MM.1S (cell line): ENCODE measurements around the gene CD34.
"Not testable (repeated sequence)": the region's sequence is repeated elsewhere in the genome, so short reads cannot be mapped to it uniquely, and the experiment has no call there.

ENCODE experiments used
- CTCF ChIP-seq: fragments of 300-600 bp; sonication (generic); IDR thresholded peaks from 2 replicates; pipeline ENCODE4 v1.5.1; 2016; ENCODE audit warnings: antibody characterized with exemption, low read length, mixed read lengths
- EZH2 ChIP-seq: fragments of 300-600 bp; sonication (generic); optimal IDR thresholded peaks from 2 replicates; pipeline ENCODE3; 2017; ENCODE audit warnings: low read depth, mild to moderate bottlenecking, antibody characterized with exemption, low read length, mixed read lengths

DNA sequence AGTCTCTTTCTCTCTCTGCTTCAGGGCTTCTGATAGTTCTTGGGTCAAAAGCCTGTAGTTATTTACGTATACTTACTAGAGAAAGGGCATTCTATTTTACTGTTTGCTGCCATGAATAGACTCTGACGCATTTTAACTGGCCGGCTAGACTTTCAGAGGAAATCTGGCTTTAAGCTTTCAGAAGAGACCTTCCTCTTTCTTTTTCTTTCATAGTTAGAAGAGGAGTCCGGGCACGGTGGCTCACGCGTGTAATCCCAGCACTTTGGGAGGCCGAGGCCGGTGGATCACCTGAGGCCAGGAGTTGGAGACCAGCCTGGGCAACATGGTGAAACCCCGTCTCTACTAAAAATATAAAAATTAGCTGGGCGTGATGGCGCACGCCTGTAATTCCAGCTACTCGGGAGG is 31.4 kb upstream of the CD34 start:
- TF ChIP-seq EZH2, CTCF: not testable (repeated sequence)
